IMR-90 (cell line): Measurements from ENCODE around the gene DCDC1.
A peak's percentile ranks its signal among the peaks of the same experiment; 100 is the strongest.

ENCODE experiments used
- BHLHE40 ChIP-seq: fragments of 150-350 bp; IDR thresholded peaks from 2 replicates; pipeline ENCODE4 v1.6.1; 2016; ENCODE audit warnings: mild to moderate bottlenecking, low read depth, low read length
- ELK1 ChIP-seq: fragments of 150-350 bp; IDR thresholded peaks from 2 replicates; pipeline ENCODE4 v1.6.1; 2016; ENCODE audit warnings: low read depth, mild to moderate bottlenecking, low read length, moderate library complexity, borderline replicate concordance
- FOS ChIP-seq: fragments of 150-350 bp; IDR thresholded peaks from 2 replicates; pipeline ENCODE4 v1.6.1; 2016; ENCODE audit warnings: low read depth, low read length
- MAZ ChIP-seq: IDR thresholded peaks from 2 replicates; pipeline ENCODE4 v1.6.1; 2012; ENCODE audit warnings: low read depth, mild to moderate bottlenecking, low read length, improper control_type of control experiment, moderate library complexity, borderline replicate concordance
- MXI1 ChIP-seq: IDR thresholded peaks from 2 replicates; pipeline ENCODE4 v1.6.1; 2012; ENCODE audit warnings: low read depth, mild to moderate bottlenecking, low read length, moderate library complexity, borderline replicate concordance
- NFE2L2 ChIP-seq: fragments of 150-350 bp; IDR thresholded peaks from 2 replicates; pipeline ENCODE4 v1.6.1; 2016; ENCODE audit warnings: low read depth, mild to moderate bottlenecking, low read length
- POLR2A ChIP-seq: IDR thresholded peaks from 2 replicates; pipeline ENCODE4 v1.6.1; 2012; ENCODE audit warnings: mild to moderate bottlenecking, low read depth, low read length
- RAD21 ChIP-seq: IDR thresholded peaks from 2 replicates; pipeline ENCODE4 v1.6.1; 2012; ENCODE audit warnings: low read length, improper control_type of control experiment
- SMC3 ChIP-seq: fragments of 150-350 bp; IDR thresholded peaks from 2 replicates; pipeline ENCODE4 v1.6.1; 2016; ENCODE audit warnings: low read depth, mild to moderate bottlenecking, antibody characterized with exemption, low read length, moderate library complexity
- TF ChIP-seq, protein P1 (sequence below): conservative IDR thresholded peaks from 2 replicates; pipeline ENCODE4 v1.5.1; 2012; ENCODE audit warnings: mild to moderate bottlenecking, low read depth, low read length, improper control_type of control experiment
- TF ChIP-seq, protein P2 (sequence below): fragments of 150-350 bp; IDR thresholded peaks from 2 replicates; pipeline ENCODE4 v1.6.1; 2017; ENCODE audit warnings: mild to moderate bottlenecking, antibody characterized with exemption, low read length, low read depth

DNA sequence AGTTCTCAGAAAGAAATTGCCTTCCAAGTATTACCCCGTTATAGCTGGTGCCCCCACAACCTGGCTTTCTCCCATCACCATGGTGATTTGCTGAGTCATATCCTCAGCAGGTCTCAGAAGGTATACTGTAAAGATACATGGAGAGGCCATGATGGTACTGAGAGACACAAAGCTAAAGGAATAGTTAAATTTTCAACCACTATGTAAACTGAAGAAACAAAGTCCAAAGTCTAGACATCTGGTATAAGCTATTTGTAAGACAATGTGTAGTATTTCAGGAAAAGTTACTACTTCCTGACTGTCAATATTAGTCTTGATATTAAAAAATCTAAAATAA is 377.1 kb downstream of the DCDC1 start:
- TF ChIP-seq, protein P1, sequence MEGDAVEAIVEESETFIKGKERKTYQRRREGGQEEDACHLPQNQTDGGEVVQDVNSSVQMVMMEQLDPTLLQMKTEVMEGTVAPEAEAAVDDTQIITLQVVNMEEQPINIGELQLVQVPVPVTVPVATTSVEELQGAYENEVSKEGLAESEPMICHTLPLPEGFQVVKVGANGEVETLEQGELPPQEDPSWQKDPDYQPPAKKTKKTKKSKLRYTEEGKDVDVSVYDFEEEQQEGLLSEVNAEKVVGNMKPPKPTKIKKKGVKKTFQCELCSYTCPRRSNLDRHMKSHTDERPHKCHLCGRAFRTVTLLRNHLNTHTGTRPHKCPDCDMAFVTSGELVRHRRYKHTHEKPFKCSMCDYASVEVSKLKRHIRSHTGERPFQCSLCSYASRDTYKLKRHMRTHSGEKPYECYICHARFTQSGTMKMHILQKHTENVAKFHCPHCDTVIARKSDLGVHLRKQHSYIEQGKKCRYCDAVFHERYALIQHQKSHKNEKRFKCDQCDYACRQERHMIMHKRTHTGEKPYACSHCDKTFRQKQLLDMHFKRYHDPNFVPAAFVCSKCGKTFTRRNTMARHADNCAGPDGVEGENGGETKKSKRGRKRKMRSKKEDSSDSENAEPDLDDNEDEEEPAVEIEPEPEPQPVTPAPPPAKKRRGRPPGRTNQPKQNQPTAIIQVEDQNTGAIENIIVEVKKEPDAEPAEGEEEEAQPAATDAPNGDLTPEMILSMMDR, result no peak
- TF ChIP-seq SMC3, result no peak
- TF ChIP-seq, protein P2, sequence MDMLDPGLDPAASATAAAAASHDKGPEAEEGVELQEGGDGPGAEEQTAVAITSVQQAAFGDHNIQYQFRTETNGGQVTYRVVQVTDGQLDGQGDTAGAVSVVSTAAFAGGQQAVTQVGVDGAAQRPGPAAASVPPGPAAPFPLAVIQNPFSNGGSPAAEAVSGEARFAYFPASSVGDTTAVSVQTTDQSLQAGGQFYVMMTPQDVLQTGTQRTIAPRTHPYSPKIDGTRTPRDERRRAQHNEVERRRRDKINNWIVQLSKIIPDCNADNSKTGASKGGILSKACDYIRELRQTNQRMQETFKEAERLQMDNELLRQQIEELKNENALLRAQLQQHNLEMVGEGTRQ, result no peak
- TF ChIP-seq POLR2A, result no peak
- TF ChIP-seq NFE2L2, result peak; percentile 47; the same call in 1 of the 2 replicates
- TF ChIP-seq MAZ, result no peak
- no peak for TF ChIP-seq BHLHE40
- TF ChIP-seq FOS, result no peak
- no peak for TF ChIP-seq RAD21
- no peak for TF ChIP-seq ELK1
- no peak for TF ChIP-seq MXI1
